ENCODE results near the gene MTG1.

DNA sequence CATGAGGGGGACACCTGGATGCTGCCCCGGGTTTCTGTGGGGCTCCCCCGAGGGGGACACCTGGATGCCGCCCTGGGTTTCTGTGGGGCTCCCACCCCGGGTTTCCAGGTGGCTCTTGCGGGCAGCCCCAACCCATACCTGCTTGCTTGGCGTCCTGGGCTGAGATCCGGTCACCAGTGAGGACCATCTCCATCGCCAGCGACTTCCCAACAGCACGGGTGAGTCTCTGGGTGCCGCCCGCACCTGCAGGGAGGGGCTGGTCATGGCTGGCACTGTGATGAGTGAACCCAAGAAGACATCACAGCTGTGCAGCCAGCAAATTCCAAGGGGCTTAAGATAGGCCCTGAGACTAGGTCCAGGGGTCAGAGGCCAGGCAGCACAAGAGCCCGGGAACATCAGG lies 27.2 kb upstream of the MTG1 start:
- no peak for TF ChIP-seq CTCF (conservative IDR thresholded peaks at IDR 0.05; ENCODE audit: low read depth in 2 of 2)
- no peak for TF ChIP-seq EZH2 (IDR thresholded peaks at IDR 0.05; ENCODE audit: low read depth, unreplicated experiment)
- no peak for TF ChIP-seq POLR2AphosphoS5 (IDR thresholded peaks at IDR 0.05; ENCODE audit: low read depth)
- no peak for TF ChIP-seq REST (IDR thresholded peaks at IDR 0.05; ENCODE audit: unreplicated experiment)
